ENCODE results near the gene ACOX2.

GRCh38 chr3:58577269-58577821, 40.4 kb upstream of the ACOX2 start, which contains the start of gene FAM107A:
- no peak for TF ChIP-seq CTCF (IDR thresholded peaks at IDR 0.05)
- TF ChIP-seq POLR2A (IDR thresholded peaks at IDR 0.05), result peak; percentile 33 to 52
- no peak for TF ChIP-seq EP300 (IDR thresholded peaks at IDR 0.05)
- TF ChIP-seq POLR2AphosphoS5 (IDR thresholded peaks at IDR 0.05), result peak in 2 of 3 donors; percentile 58 to 64

Data from suprapubic skin (tissue), 4 donors.